Smooth muscle cell (in vitro differentiated cells): ENCODE data around the gene DCLRE1C. TPM values are rescaled to one million over a fixed set of nuclear protein-coding genes. Genes with fewer than 3 reads are reported as not detected.

Source experiments
- DNase-seq: peaks from one replicate; lab custom pipeline; 2025; ENCODE audit not compliant: unreplicated experiment; lab: John Stamatoyannopoulos, UW
- H2AFZ ChIP-seq: fragments of 200-600 bp; sonication (generic); 2 replicates; pipeline ENCODE4 v1.6.0; 2016; ENCODE audit warnings: antibody characterized with exemption, low read depth, mild to moderate bottlenecking
- H3F3A ChIP-seq: fragments of 200-600 bp; sonication (generic); 2 replicates; pipeline ENCODE4 v1.6.0; 2017; ENCODE audit warnings: antibody characterized with exemption, low read depth
- H3K27ac ChIP-seq: fragments of 200-600 bp; sonication (generic); 2 replicates; pipeline ENCODE4 v1.5.1; 2016; ENCODE audit warnings: low read depth, mild to moderate bottlenecking
- H3K27me3 ChIP-seq: fragments of 200-600 bp; sonication (generic); 2 replicates; pipeline ENCODE4 v1.6.1; 2016; ENCODE audit warnings: low read depth, mild to moderate bottlenecking
- H3K36me3 ChIP-seq: fragments of 200-600 bp; sonication (generic); 2 replicates; pipeline ENCODE4 v1.5.1; 2016; ENCODE audit warnings: low read depth
- H3K4me1 ChIP-seq: fragments of 200-600 bp; sonication (generic); 2 replicates; pipeline ENCODE4 v1.5.1; 2016; ENCODE audit warnings: low read depth
- H3K4me2 ChIP-seq: fragments of 200-600 bp; sonication (generic); 2 replicates; pipeline ENCODE4 v1.6.0; 2016; ENCODE audit warnings: mild to moderate bottlenecking
- H3K4me3 ChIP-seq: fragments of 200-600 bp; sonication (generic); 2 replicates; pipeline ENCODE4 v1.5.1; 2016; ENCODE audit warnings: mild to moderate bottlenecking
- H3K79me2 ChIP-seq: fragments of 200-600 bp; sonication (generic); 2 replicates; pipeline ENCODE4 v1.6.0; 2016; ENCODE audit warnings: low read depth, mild to moderate bottlenecking
- H3K9ac ChIP-seq: fragments of 200-600 bp; sonication (generic); 2 replicates; pipeline ENCODE4 v1.6.0; 2016; ENCODE audit warnings: low read depth
- H3K9me3 ChIP-seq: fragments of 200-600 bp; sonication (generic); replicated peaks from 2 replicates; pipeline ENCODE4 v1.5.1; 2016; ENCODE audit warnings: low read depth
- H4K20me1 ChIP-seq: fragments of 200-600 bp; sonication (generic); 2 replicates; pipeline ENCODE4 v1.6.0; 2016; ENCODE audit warnings: low read depth
- CTCF ChIP-seq: fragments of 200-600 bp; sonication (generic); IDR thresholded peaks from 2 replicates; pipeline ENCODE4 v1.5.1; 2017; ENCODE audit warnings: borderline replicate concordance, mild to moderate bottlenecking, antibody characterized with exemption; ENCODE audit not compliant: insufficient read depth, poor library complexity, severe bottlenecking
- WGBS: methylation state at CpG from one replicate; pipeline ENCODE4 v1.1.7; 2016; ENCODE audit warnings: low lambda C conversion rate; 5-methylcytosine and 5-hydroxymethylcytosine counted together
- polyA plus RNA-seq: library from polyadenylated mRNA; unstranded; fragments of >200 nt; fragmentation: Nextera tagmentation; extraction: Ambion mirVana; gene quantifications from 2 replicates; pipeline ENCODE4 v1.2.1, GENCODE V29; 2016
- total RNA-seq: library from RNA; depleted of rRNA; stranded (reverse); fragments of >200 nt; gene quantifications from 2 replicates; pipeline ENCODE4 v1.2.3, GENCODE V29; 2014

DCLRE1C gene
- total and polyA plus RNA-seq, 2 experiments from 2014 or later, result 7.0 to 7.6 TPM

GRCh38 chr10:14855453-14855852 lies 98.4 kb downstream of the DCLRE1C start:
- no peak overlapping the region for H3K9ac ChIP-seq
- WGBS, result 94% methylated on average over 1 of the region's 1 CpG
- H4K20me1 ChIP-seq, result no peaks in the 10 kb centered on the region
- no peaks in the 10 kb centered on the region for H3K27me3 ChIP-seq
- no peak for TF ChIP-seq CTCF
- H3K79me2 ChIP-seq, result no peaks in the 10 kb centered on the region
- DNase-seq, result no peak
- no peak overlapping the region for H3K27ac ChIP-seq
- no peaks in the 10 kb centered on the region for H3K4me1 ChIP-seq
- peaks cover 8% of the 10 kb centered on the region for H3K36me3 ChIP-seq
- no peaks in the 10 kb centered on the region for H3F3A ChIP-seq
- no peaks in the 10 kb centered on the region for H3K9me3 ChIP-seq
- no peak overlapping the region for H3K4me2 ChIP-seq
- H3K4me3 ChIP-seq, result no peak overlapping the region
- no peak overlapping the region for H2AFZ ChIP-seq

GRCh38 chr10:14852236-14852635 lies 101.7 kb downstream of the DCLRE1C start:
- peaks cover 8% of the 10 kb centered on the region for H3K36me3 ChIP-seq
- no peak for DNase-seq

More at GRCh38 chr10:14852236-14852635, 101.7 kb downstream of the DCLRE1C start:
- Histone ChIP-seq H3K4me2 (no peak overlapping the region), H3K79me2 (no peaks in the 10 kb centered on the region), H4K20me1 (no peaks in the 10 kb centered on the region), H3K4me3 (no peak overlapping the region), H3K9ac (no peak overlapping the region), H3K9me3 (no peaks in the 10 kb centered on the region), H3K27me3 (no peaks in the 10 kb centered on the region), H3K27ac (no peak overlapping the region), H3F3A (no peaks in the 10 kb centered on the region), H2AFZ (no peak overlapping the region), H3K4me1 (no peaks in the 10 kb centered on the region)
- no peak for TF ChIP-seq CTCF
- 94% methylated on average over 3 of the region's 3 CpGs for WGBS

Other genes starting within 250 kb of the DCLRE1C start
- 9.0 and 20.7 TPM in 2 replicates for gene FAM107B, start 179.2 kb downstream of the DCLRE1C start, total RNA-seq
- gene FAM107B, start 179.2 kb downstream of the DCLRE1C start, polyA plus RNA-seq, result 8.7 and 13.9 TPM in 2 replicates
- 0.58 and 4.1 TPM in 2 replicates for gene CDNF, start 116.1 kb downstream of the DCLRE1C start, total RNA-seq
- gene CDNF, start 116.1 kb downstream of the DCLRE1C start, polyA plus RNA-seq, result 0.63 and 1.5 TPM in 2 replicates
- 15.6 and 18.6 TPM in 2 replicates for gene HSPA14, start 115.8 kb downstream of the DCLRE1C start, total RNA-seq
- gene HSPA14, start 115.8 kb downstream of the DCLRE1C start, polyA plus RNA-seq, result 9.9 and 10.9 TPM in 2 replicates
- 14.0 and 14.9 TPM in 2 replicates for gene MSANTD7, start 115.8 kb downstream of the DCLRE1C start, total RNA-seq
- gene MSANTD7, start 115.8 kb downstream of the DCLRE1C start, polyA plus RNA-seq, result 6.2 and 6.4 TPM in 2 replicates
- 11.0 and 14.3 TPM in 2 replicates for gene SUV39H2, start 75.2 kb downstream of the DCLRE1C start, total RNA-seq
- gene SUV39H2, start 75.2 kb downstream of the DCLRE1C start, polyA plus RNA-seq, result 5.1 and 7.2 TPM in 2 replicates
- gene MEIG1, start 5.3 kb upstream of the DCLRE1C start, total RNA-seq, result not detected in 2 replicates
- gene MEIG1, start 5.3 kb upstream of the DCLRE1C start, polyA plus RNA-seq, result 1.8 TPM in 1 of 2 replicates, not detected in the other
- gene OLAH, start 89.8 kb upstream of the DCLRE1C start, total RNA-seq, result not detected in 2 replicates
- not detected in 2 replicates for gene OLAH, start 89.8 kb upstream of the DCLRE1C start, polyA plus RNA-seq
- gene ACBD7, start 134.7 kb upstream of the DCLRE1C start, total RNA-seq, result 0.22 TPM in 1 of 2 replicates, not detected in the other
- 0.33 TPM in 1 of 2 replicates, not detected in the other for gene ACBD7, start 134.7 kb upstream of the DCLRE1C start, polyA plus RNA-seq
- gene RPP38, start 143.3 kb upstream of the DCLRE1C start, total RNA-seq, result 11.5 and 12.3 TPM in 2 replicates
- 18.0 and 23.2 TPM in 2 replicates for gene RPP38, start 143.3 kb upstream of the DCLRE1C start, polyA plus RNA-seq
- 9.4 and 15.4 TPM in 2 replicates for gene NMT2, start 214.6 kb upstream of the DCLRE1C start, total RNA-seq
- gene NMT2, start 214.6 kb upstream of the DCLRE1C start, polyA plus RNA-seq, result 7.4 and 9.5 TPM in 2 replicates